HG02763 (cell line): Measurements from ENCODE around the gene PPM1M.

Experiments used
- ATAC-seq: cut with Tn5 transposase; IDR thresholded peaks from one replicate; pipeline ENCODE4 v1.9.1; 2021; ENCODE audit warnings: mild to moderate bottlenecking, moderate library complexity; ENCODE audit not compliant: unreplicated experiment

The PPM1M gene

DNA sequence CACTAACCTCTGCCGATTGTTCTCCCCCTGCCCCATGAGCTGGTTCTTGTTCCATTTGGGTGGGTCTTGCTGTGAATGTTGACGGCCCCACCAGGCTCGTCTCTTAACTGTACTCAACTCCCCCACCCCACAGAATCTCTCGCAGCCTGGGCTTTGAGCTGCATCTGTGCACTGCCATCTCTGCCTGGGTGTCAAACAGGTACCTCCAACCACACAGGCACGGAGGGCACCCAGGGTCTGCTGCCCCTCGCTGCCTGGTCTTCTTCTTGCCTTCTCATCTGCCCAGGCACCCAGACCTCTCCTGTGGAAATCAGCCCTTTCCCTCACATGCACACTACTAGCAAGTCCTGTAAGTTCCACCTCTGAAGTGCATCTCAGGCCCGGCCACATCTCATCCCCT lies 30.2 kb upstream of the PPM1M start:
- ATAC-seq = no peak

DNA sequence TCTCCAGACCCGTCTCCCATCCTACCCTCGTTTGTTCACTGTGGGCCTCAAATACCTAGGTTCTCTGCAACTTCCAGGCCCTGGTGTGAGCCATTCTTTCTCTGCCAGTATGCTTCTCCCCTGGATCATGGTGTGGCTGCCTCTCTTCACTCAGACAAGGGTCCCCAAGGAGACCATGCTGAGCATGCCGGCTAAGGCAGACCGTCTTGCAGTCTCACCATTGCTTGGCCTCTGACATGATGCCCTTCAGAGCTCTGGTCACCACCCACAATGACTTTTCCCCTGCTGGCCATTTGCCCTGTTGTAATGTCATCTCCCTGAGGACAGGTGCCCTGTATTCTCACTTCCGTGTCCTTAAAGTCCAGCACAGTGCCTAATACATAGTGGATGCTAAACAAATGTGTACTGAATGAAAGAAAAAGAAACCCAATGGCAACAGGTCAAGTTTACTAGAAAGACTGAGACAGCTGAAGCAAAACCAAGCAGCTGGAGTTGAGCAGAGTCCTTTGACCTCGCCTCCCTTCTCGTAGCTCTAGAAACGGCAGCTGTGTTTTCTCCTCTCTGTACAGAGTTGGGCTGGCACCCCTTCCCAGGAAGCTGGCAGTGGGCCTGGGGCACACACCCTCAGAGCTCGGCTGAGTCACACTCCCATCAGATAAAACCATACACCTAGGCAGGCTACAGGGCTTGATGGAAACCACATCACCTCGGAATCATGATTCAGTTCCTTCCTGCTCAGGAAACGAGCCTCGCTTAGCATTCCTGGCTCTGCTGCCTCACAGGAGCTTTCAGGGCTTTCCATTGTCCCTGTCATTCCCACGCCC lies 28.8 kb upstream of the PPM1M start:
- no peak for ATAC-seq

DNA sequence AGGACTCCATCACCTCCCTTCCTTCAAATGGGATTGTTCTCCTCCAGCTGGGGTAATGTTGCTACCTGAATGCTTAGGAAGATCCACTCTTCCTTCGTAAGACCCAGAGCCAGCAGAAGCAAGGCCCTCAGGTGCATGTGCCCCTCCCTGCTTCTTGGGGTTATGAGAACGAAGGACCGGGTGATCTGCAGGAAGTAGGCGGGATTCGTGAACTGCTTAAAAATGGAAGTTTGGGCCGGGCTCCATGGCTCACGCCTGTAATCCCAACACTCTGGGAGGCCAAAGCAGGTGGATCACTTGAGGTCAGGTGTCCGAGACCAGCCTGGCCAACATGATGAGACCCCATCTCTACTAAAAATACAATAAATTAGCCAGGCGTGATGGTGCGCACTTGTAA lies 28.2 kb upstream of the PPM1M start:
- no peak for ATAC-seq

DNA sequence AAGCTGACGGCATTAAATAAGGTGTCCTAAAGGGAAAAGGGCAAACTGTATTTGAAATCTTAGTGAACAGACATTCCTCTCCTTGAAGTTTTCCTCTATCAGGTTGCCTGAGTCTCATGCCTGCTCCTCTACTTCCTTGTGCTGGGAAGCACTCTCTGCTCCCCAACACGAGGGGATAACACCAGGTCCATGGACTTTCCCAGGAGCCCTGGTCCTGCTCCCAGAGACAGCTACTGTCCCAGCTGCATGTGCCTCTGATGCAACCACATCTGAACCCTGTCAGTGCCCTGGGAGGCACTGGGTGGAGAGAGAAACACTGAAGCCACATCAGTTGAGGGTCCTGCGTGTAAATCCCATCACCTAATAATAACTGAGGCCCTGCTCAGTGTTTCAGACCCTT lies 27.5 kb upstream of the PPM1M start:
- no peak for ATAC-seq

DNA sequence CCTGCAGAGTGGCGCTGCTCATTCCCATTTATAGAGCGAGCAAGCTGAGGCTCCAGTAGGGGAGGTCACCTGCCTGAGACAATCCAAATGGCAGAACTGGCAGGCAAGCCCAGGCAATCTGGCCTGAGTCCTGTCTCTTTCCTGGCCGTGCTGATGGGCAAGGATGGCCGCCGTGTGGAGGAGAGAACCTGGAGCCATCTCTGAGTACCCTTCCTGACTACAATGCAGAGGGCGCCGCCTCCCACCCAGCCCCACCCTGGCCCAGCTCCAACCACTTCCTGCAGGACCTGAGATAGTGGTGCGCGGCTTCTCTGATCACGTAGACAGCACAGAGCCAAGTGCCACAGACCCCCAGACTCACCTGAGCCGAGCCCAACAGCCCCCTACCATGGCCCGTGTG lies 27.1 kb upstream of the PPM1M start:
- ATAC-seq = no peak

- ATAC-seq = no peak
Measured at GRCh38 chr3:52218937-52219650, 26.5 kb upstream of the PPM1M start.

DNA sequence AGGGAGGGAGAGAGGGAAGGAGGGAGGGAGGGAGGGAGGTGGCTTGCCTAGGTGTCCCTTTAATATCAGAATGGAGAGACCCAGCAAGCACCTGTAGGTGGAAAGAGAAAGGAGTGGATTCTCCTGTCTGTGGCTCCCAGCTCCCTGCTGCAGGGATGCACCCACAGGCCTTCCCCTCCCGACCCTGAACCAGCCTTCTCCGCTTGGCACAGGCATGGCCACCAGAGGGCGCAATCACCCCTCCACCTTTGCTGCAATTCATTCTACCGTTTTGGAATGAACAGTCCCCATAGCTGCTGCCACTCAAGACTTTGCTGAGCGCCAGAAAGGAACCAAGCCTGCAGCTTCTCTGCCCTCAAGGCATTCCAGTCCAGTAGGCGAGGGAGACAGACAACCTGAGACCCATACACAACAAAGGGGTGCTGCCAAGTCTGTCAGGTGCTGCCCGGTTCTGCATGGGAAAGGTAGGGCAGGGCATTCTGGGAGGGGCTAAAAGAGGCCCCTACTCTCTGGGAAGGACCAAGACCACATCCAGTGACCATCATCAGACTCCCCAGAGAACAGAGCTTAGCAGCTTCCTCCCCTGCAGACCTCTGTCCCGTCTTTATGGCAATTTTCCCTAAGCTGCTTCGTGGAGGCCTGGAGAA lies 25.1 kb upstream of the PPM1M start:
- ATAC-seq = no peak

DNA sequence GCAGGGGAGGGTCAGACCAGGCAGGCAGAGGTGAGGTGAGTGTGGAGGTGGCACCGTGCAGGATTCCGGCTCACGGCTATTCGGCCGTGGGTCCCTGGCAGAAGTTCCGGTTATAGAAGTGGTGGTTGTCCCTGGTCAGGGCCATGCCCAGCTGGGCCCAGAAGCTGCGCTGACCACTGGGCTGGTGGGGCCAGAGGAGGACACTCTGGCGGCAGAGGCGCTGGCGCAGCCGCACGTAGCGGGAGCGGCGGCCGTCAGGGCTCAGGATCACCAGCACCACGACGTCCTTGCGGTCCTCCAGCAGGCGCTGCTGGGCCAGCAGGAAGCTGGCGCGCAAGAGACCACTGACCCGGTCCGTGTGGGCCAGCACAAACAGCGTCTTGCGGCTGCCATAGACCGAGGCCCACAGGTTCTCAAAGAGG lies 24.4 kb upstream of the PPM1M start:
- ATAC-seq = no peak

DNA sequence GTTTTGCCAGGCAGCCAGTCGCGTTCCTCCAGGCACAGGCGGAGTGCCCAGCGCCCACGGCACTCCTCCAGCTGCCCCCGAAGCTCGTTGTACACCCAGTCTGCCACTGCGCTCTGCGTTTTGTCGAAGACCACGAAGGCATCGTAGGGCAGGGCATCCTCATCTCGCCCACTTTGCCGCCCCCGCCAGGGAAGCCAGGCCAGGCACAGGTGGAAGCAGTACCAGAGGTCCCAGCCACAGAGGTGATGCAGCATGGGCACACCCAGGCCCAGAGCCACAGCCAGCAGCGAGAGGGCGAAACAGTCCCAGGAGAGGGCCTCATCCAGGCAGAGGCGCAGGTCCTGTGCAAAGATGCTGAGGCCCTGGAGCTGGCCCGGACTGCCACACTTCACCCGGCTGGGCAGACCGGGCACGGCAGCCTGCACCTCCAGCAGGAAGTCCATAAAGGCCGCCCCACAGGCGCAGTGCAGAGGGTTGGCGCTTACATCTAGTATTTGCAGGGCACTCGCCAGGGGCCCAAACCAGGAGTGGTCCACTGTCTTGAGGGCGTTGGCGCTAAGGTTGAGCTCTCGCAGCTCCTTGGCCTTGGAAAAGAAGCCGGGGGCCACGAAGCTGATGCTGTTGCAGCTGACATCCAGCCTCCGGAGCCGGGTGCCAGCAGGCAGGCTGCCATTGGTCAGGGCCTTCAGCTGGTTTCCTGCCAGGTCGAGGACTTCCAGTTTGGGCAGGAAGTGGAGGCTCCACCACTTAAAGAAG lies 23.8 kb upstream of the PPM1M start:
- ATAC-seq = no peak

GRCh38 chr3:52222319-52223221 lies 23.0 kb upstream of the PPM1M start:
- ATAC-seq = no peak

- ATAC-seq = no peak
Measured at GRCh38 chr3:52223449-52224408, 21.8 kb upstream of the PPM1M start.

- peak; percentile 85 for ATAC-seq
Measured at GRCh38 chr3:52225452-52226228, 19.9 kb upstream of the PPM1M start, which contains the start of gene TLR9. TSS of gene TLR9 (minus strand) at chr3:52225645. CDS start at chr3:52225529, 116 bp downstream.

GRCh38 chr3:52226229-52226817 lies 19.2 kb upstream of the PPM1M start:
- peak; percentile 2 for ATAC-seq

GRCh38 chr3:52227117-52227516 lies 18.4 kb upstream of the PPM1M start:
- no peak for ATAC-seq

- ATAC-seq = no peak
Measured at GRCh38 chr3:52227766-52228165, 17.8 kb upstream of the PPM1M start.

DNA sequence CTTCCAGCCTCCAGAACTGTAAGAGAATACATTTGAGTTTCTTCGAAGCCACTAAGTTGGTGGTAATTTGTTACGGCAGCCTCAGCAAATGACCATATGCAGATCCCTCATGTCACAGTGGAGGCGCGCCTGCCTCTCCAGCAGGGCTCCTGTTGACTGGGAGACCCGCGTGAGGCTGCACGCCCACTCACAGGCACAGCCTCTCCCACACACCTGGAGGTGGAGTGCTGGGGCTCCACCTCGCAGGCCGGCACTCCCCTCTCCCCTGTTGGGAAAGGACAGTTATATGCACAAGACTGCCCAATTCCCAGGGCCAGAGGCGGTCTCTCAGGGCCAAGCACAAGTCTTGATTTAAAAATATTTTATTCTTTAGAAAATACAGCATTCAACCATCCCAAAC lies 17.3 kb upstream of the PPM1M start:
- no peak for ATAC-seq

DNA sequence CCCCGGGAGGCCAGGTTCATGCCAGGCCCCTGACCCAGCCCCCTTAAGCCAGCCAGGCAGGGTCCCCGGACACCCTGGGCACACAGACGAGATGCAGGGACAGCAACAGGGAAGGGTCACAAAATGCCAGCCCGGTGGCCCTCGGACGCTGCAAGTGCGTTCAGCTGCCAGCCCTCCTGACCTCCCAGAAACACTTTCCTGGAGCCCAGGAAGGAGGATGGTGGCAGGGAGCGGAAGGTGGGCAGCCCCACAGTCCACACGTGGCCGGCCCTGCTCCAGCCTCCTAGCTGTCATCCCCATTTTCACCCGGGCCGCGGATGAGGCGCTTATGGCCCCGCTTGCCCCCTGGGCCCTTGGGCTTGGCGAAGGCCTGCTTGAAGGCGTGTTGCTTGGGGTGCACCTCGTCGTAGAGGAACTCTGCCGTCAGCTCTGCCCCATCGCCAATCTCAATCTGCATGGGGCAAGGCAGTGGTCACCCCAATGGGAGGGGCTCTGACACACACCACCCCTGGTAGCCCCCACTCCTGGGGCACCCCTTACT lies 16.7 kb upstream of the PPM1M start:
- no peak for ATAC-seq
